NB4 (cell line): ENCODE data around the gene NR3C1.

Experiments used
- DNase-seq: peaks from one replicate; pipeline ENCODE4 v3.0.0; 2010; ENCODE audit warnings: low read depth
- H3K4me3 ChIP-seq: one replicate; pipeline ENCODE4 v1.5.1; 2011; ENCODE audit warnings: mild to moderate bottlenecking, low read depth, low read length, moderate library complexity
- CTCF ChIP-seq: IDR thresholded peaks from one replicate; pipeline ENCODE4 v1.5.1; 2012; ENCODE audit warnings: low read depth, low read length
- MAX ChIP-seq: IDR thresholded peaks from 2 replicates; pipeline ENCODE4 v1.6.1; 2011; ENCODE audit warnings: low read depth, low read length
- MYC ChIP-seq: IDR thresholded peaks from 2 replicates; pipeline ENCODE4 v1.6.1; 2011; ENCODE audit warnings: low read depth, low read length
- POLR2A ChIP-seq: IDR thresholded peaks from 2 replicates; pipeline ENCODE4 v1.6.1; 2011; ENCODE audit warnings: mild to moderate bottlenecking; ENCODE audit not compliant: insufficient read length; ENCODE audit errors: extremely low read depth

NR3C1 gene

DNA sequence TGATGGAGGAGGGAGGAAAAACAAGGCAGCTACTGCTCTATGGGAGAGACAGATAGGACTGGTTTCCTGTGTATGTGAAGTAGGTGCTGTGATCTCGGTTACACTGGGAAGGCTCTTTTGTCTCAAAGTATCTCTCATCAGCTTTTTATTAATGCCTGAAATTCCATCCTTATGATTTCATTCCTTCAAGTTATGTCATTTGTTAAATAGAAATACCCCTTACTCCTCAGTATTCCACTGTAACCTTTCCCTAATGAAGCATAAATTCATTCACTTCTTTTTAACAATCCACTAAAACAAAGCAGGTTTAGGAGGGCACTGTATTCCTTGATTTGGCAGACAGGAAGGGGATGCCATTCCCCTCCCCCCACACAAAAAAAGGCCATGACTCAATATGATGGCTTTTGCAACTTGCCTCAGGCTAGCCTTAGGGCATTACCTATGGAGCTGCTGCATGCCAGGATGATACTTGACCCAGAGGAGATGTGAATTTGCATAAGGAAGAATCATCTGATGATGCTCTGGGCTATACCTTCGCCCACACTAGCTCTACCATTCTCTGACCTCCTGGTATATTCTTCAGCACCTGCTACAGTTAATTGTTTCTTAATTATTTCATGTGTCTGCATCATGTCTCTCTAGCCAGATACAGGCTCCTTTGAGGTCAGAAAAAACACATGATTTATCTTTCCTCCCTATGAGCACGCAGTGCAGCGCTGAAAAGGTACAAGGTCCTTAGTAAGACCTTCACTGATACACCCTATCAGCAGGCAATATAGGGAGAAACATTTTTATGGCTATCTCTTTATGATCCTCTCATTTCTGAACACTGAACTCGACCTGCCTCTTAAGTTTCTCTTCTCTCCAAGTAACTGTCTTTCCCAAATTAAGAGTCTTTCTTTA is 26.3 kb downstream of the NR3C1 start:
- peak; percentile 22 for DNase-seq
- TF ChIP-seq MAX: no peak
- TF ChIP-seq MYC: no peak
- TF ChIP-seq POLR2A: no peak
- TF ChIP-seq CTCF: no peak
- no peak overlapping the region for H3K4me3 ChIP-seq

DNA sequence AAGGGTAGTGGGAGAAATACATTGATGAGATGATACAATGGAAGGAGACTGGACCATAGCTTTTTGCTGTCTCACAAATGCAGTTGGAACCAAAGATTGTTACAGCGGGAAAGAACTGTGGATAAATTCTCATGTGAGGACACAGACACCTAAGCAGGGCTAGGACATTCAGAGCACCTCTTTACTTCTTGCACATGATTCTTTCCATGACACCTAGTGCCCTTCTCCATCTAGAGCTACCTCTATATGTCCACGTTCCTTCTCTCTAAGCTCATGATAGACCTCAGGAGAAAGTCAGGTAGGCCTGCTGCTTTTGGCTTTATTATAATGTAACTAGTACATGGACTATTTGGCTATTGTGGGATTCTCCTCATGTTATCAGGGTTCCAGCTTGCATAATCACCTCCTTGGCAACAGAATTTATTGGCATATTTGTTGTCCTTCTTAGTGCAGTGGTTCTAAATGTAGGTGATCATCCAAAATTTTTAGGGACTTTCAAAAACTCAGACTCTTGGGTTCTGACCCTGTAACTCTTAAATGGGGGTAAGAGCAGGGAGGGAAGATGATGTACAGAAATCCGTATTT is 27.2 kb downstream of the NR3C1 start:
- TF ChIP-seq MYC (no peak), MAX (no peak), CTCF (no peak), POLR2A (no peak)
- DNase-seq: no peak
- H3K4me3 ChIP-seq: no peak overlapping the region

DNA sequence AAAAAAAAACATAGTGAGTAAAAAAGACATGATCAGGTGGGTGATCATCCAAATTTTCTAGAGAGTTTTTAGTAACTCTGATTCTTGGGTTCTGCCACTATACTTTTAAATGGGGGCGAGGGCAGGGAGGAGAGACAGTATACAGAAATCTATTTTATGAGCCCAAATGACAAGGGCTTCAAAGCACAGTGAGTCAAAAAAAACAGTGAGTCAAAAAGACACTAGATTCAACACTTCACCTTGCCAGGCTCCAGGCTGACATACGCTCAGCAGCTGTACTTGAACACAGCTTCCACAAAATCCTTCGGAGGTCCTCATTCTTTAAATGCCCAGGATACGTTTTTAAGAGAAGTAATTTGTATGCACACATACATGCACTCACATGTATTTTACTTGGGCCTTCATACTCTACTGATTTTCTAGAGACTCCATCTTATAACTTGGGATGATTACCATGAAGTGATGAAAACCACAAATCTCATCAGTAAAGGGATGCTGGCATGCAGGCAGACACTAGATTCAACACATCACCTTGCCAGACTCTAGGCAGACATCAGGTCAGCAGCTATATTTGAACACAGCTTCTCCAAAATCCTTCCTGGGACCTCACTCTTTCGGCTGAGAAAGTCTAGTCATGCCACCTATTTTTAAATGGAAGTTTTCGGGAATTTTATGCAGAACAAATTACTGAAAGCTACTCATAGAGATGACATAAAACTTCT is 28.8 kb downstream of the NR3C1 start:
- H3K4me3 ChIP-seq: no peak overlapping the region
- TF ChIP-seq MAX (no peak), CTCF (no peak), POLR2A (no peak), MYC (no peak)
- DNase-seq: no peak

DNA sequence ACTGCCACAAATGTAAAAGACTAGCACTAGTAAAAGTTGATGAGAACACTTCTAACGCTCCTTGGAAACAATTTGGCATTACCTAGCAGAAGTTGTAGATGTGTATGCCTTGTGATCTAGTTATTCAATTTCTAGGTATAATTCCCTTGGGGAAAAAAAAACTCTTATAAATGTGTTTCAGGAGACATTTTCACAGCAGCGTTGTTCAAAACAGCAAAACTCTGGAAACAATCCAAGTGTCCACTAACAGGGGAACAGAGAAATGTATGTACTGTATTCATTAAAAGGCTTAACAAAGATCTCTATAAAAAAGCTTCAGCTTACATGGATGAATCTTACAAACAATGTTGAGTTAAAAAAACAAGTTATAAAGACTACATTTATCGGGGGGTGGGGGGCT is 30.4 kb downstream of the NR3C1 start:
- TF ChIP-seq POLR2A (no peak), CTCF (no peak), MYC (no peak), MAX (no peak)
- H3K4me3 ChIP-seq: no peak overlapping the region

DNA sequence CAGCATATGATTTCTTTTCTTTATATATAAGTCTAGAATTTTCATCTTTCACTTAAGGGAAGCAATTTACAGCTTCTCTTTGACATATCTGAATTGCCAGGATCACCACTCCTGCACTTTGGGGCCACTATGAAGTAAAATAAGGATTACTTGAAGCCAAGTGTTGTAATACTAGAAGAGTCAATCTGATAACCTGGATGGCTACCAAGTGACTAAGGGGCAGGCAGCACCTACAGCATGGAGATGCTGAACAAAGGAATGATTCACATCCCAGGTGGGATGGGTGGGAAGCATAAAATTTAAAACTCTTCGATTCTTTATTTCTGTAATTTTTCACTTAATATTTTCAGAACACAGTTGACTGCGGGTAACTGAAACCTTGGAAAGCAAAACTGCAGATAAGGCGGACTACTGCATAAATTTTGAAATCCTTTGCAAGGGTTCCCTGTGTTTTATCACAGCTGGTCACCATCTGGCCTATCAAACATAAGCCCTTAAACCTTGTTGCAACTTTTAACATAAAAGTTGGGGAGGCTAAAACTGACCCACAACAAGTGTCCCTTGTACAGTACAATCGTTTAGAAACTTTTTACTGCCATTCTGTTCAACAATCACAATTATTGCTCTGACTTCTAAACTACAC is 31.2 kb downstream of the NR3C1 start:
- TF ChIP-seq MYC (no peak), CTCF (no peak), POLR2A (no peak), MAX (no peak)

More for the DNA sequence above, 30.4 kb downstream of the NR3C1 start:
- no peak for DNase-seq

More for the DNA sequence above, 31.2 kb downstream of the NR3C1 start:
- DNase-seq: no peak
- H3K4me3 ChIP-seq: no peak overlapping the region
